Measurements from ENCODE around the gene LANCL2. TPM values are rescaled to one million over a fixed set of nuclear protein-coding genes. Genes with fewer than 3 reads are reported as not detected.
A peak's percentile ranks its signal among the peaks of the same experiment; 100 is the strongest.

LANCL2 gene
- total RNA-seq, 2 donors from 2014 or later = 14.6 to 17.9 TPM

DNA sequence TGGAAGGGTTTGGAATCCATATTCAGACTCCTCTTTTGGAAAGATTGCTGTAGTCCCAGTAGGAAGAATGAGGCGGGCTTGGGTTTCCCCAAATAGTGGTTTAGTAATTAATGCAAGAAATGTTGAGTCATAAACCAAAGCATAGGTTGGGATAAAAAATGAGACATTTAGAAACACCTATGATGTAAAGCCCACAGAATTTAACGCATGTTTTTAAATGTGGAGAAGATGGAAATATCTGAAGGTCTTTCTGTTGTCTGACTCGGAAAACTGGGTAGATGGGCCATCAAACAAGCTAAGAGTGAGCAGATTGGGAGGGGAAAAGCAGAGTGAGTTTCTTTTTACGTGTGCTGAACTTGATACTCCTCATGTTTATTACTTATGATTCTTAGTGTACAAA, 62.2 kb downstream of the LANCL2 start:
- DNase-seq = no peak
- ATAC-seq = no peak
- intact Hi-C loops (cut with DNase I, micrococcal nuclease) = loop anchor here in 1 of 2 donors (10.0 kb wide), 1 partner anchor 153 kb away; no protein-coding TSS in a partner anchor

DNA sequence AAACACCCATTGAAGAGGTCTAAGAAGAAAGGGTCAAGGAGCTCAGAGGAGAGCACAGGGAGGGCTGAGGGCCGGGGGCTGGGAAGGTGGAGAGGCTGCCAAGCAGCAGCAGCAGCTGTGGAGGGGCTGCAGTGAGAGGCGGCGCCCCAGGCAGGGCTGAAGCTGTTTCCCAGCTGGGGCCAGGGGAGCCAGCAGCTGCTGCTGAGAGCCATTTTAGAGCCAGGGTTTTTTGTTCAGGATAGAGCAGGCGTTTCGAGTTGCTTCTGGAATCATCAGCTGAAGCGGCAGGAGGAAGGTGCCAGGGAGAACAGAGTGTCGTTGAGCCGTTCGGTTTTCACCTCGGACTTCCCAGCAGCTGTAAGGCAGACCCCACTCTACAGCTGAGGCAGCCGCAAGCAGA, 62.7 kb downstream of the LANCL2 start:
- ATAC-seq = no peak
- intact Hi-C loops (cut with DNase I, micrococcal nuclease) = loop anchor here in 1 of 2 donors (10.0 kb wide), 1 partner anchor 153 kb away; no protein-coding TSS in a partner anchor
- DNase-seq = no peak

DNA sequence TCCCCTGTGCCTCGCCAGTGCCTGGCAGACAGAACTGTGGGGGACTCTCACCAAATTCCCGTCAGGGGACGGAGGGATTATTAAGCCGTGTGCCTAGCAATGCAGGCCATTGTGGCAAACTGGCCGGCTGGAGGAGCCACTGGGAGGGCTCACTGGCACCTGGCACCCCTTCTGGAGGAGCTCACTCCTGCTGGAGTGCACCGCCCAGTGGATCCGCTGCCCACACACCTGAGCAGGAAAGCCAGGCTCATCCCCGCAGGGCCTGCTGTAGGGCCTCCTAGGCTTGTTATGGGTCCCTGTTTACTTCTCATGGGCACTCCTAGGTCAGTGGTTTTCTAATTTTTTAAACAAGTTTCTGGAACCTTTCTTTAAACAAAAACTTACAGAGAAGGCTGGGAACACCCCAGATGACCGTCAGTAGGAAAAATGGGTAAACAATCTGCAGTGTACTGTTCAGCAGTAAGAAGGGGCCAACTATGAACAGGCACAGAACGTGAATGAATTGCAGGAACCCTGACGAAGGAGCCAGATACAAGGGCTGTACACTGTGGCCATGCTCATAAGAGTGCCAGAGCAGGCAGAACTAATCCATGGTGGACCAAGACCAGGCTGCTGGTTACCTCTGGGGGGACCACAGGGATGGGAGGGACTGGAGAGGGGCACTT, 64.8 kb downstream of the LANCL2 start:
- DNase-seq (no peak), ATAC-seq (no peak)
- intact Hi-C loops (cut with DNase I, micrococcal nuclease) = loop anchor here (10.0 kb wide), 2 partner anchors 155 to 165 kb away; no protein-coding TSS in a partner anchor

GRCh38 chr7:55431898-55432297, 66.8 kb downstream of the LANCL2 start:
- intact Hi-C loops (cut with DNase I, micrococcal nuclease) = loop anchor here in 1 of 2 donors (10.0 kb wide), 1 partner anchor 163 kb away; no protein-coding TSS in a partner anchor
- ATAC-seq = peak; percentile 86
- DNase-seq = peak; percentile 29 to 56

DNA sequence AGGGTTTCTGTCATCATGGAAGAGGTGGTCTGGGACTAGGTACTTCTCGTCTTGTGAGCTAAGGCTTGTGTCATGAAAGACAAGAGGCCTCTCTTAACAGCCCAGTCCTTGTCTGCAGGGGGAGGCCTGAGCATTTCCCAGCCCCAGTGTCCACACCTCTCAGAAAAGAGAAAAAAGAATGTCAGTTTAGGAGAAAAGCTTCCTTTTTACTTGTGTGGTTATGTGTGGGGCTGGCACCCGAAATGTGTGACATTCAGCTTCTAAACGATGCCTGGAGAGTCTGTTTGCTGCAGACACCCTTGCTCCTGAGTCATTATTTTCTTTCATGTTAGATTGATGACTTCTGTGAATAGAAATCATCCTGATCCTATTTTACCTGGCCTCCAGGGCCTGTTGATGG, 67.4 kb downstream of the LANCL2 start:
- DNase-seq = no peak

GRCh38 chr7:55432939-55433784, 68.0 kb downstream of the LANCL2 start:
- peak; percentile 70 for ATAC-seq
- no peak for DNase-seq

More for the DNA sequence above, 67.4 kb downstream of the LANCL2 start:
- peak; percentile 25 for ATAC-seq
- intact Hi-C loops (cut with DNase I, micrococcal nuclease) = loop anchor here in 1 of 2 donors (10.0 kb wide), 1 partner anchor 162 kb away; no protein-coding TSS in a partner anchor

GRCh38 chr7:55435466-55435865, 70.3 kb downstream of the LANCL2 start:
- ATAC-seq = no peak
- intact Hi-C loops (cut with DNase I, micrococcal nuclease) = loop anchor here in 1 of 2 donors (10.0 kb wide), 1 partner anchor 159 kb away; no protein-coding TSS in a partner anchor
- no peak for DNase-seq

More at GRCh38 chr7:55432939-55433784, 68.0 kb downstream of the LANCL2 start:
- intact Hi-C loops (cut with DNase I, micrococcal nuclease) = loop anchor here in 1 of 2 donors (10.0 kb wide), 1 partner anchor 162 kb away; no protein-coding TSS in a partner anchor

GRCh38 chr7:55436457-55436856, 71.3 kb downstream of the LANCL2 start:
- ATAC-seq (no peak), DNase-seq (no peak)
- intact Hi-C loops (cut with DNase I, micrococcal nuclease) = loop anchor here in 1 of 2 donors (10.0 kb wide), 1 partner anchor 158 kb away; no protein-coding TSS in a partner anchor

DNA sequence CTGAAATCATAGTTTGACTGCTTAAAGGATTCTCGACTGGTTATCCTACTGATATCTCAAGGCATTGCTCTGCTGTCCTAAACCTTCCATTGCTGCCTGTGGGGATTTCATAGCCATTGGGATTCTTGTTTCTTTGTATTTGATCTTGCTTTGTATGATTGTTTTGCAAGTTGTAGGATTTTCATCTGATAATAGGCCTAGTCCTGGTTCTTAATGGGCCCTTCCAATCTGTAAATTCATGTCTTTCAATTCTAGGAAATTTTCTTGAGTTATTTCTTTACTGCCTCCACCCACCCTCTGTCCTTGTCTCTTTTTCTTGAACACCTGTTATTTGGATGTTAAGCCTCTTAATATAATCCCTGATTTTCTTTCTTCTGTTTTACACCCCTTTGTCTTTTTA, 72.2 kb downstream of the LANCL2 start:
- ATAC-seq (no peak), DNase-seq (no peak)
- intact Hi-C loops (cut with DNase I, micrococcal nuclease) = loop anchor here in 1 of 2 donors (10.0 kb wide), 1 partner anchor 157 kb away; no protein-coding TSS in a partner anchor

GRCh38 chr7:55438085-55438756, 73.1 kb downstream of the LANCL2 start:
- no peak for DNase-seq
- intact Hi-C loops (cut with DNase I, micrococcal nuclease) = loop anchor here in 1 of 2 donors (10.0 kb wide), 1 partner anchor 157 kb away; no protein-coding TSS in a partner anchor
- no peak for ATAC-seq

- ATAC-seq = peak; percentile 77
- peak; percentile 73 to 74 for DNase-seq
- intact Hi-C loops (cut with DNase I, micrococcal nuclease) = loop anchor here in 1 of 2 donors (10.0 kb wide), 1 partner anchor 156 kb away; no protein-coding TSS in a partner anchor
Measured at GRCh38 chr7:55438757-55439525, 73.8 kb downstream of the LANCL2 start.

- no peak for ATAC-seq
- intact Hi-C loops (cut with DNase I, micrococcal nuclease) = loop anchor here in 1 of 2 donors (10.0 kb wide), 1 partner anchor 155 kb away; no protein-coding TSS in a partner anchor
Measured at GRCh38 chr7:55439627-55440026, 74.5 kb downstream of the LANCL2 start.

GRCh38 chr7:55440040-55440690, 75.0 kb downstream of the LANCL2 start:
- ATAC-seq = no peak
- intact Hi-C loops (cut with DNase I, micrococcal nuclease) = no loop called here

More at GRCh38 chr7:55439627-55440026, 74.5 kb downstream of the LANCL2 start:
- no peak for DNase-seq

DNA sequence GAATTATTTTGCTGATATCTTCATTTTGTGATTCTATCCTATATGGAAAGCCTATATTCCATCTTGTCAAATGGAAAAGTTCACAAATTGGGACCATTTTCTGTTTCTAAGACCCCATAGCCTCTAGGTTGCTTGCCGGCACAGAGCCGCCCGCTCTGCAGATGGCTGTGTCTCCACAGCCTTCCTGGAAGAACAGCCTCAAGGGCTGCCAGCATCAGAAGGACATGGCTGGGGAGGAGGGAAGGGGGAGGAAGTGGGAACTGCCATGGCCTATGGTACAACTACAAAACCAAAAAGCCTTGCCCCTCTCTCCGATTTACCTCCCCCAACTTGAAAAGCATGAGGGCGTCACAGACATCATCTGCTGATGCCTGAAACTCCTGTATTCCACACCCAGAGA, 75.9 kb downstream of the LANCL2 start:
- intact Hi-C loops (cut with DNase I, micrococcal nuclease) = no loop called here
- ATAC-seq (no peak), DNase-seq (no peak)

More at GRCh38 chr7:55440040-55440690, 75.0 kb downstream of the LANCL2 start:
- no peak for DNase-seq

DNA sequence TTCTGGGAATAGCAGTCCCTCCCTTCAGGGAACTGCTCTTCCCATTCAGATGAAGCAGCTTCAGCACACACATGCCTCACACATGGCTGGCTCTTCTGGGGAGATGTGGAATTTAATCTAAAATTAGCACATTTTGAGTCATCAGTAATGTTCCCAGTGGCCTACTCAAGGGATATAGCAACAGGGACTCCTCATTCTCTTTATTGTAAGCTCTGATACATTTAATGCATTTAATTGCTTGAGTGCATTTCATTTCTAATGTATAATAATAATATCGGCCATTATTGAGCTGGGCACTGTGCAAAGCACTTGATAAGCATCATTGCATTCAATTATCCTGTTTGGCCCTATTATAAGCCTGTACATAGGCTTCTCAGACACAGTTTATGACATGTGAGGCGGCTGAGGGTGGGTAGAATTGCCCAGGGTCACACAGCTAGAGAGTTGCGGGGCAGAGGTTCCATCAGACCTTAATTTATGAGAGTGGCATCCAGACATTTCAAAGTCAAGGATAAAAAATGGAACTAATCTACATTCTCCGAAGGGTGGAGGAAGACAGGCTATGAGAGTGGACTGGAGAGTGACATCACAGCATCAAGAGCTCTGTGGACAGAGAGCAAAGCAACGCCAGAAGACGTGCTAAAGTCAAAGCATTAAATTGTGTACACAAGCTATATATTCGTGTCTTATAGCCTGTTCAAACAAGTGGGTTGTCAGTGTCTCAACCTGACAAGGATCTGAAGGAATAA, 76.8 kb downstream of the LANCL2 start:
- intact Hi-C loops (cut with DNase I, micrococcal nuclease) = no loop called here

DNA sequence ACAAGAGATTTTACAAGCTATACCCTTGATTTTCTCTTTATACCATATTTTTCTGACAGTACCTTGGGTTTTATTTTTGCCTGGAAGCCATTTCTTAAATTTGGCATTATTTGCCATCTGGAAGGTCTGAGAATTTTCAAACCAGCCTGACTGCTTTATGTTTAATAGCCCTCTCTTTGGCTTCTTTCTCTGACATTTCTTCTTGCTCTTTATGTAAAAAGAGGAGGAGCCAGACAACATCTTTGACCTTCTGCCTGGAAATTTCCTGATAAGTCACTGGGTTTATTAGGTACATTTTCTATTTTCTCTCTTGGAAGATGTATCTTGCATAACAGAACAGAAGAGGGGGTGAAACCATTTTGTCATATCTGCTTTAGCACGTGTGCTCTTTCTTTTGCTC, 79.6 kb downstream of the LANCL2 start:
- no peak for ATAC-seq
- DNase-seq = no peak
- intact Hi-C loops (cut with DNase I, micrococcal nuclease) = no loop called here

More for the DNA sequence above, 76.8 kb downstream of the LANCL2 start:
- DNase-seq (no peak), ATAC-seq (no peak)

GRCh38 chr7:55448526-55448925, 83.4 kb downstream of the LANCL2 start:
- intact Hi-C loops (cut with DNase I, micrococcal nuclease) = no loop called here
- no peak for ATAC-seq
- DNase-seq = no peak

Measured in left colon (tissue), 2 donors.